HEK293T (cell line): Measurements from ENCODE around the gene MRPL43.
A peak's percentile ranks its signal among the peaks of the same experiment; 100 is the strongest.

ENCODE experiments used
- CTCF ChIA-PET: fragments of 350-600 bp; formaldehyde crosslinking; extraction: SDS; loops from one replicate; lab custom pipeline; 2021; ENCODE audit warnings: antibody characterized with exemption, inconsistent platforms; lab: Yijun Ruan, JAX
- POLR2A ChIA-PET: fragments of 350-600 bp; formaldehyde crosslinking; extraction: SDS; loops from one replicate; lab custom pipeline; 2020; ENCODE audit warnings: antibody characterized with exemption, inconsistent platforms; lab: Yijun Ruan, JAX
- DNase-seq: peaks from one replicate; pipeline ENCODE4 v3.0.0; 2012; ENCODE audit warnings: mixed read lengths; ENCODE audit errors: extremely low spot score
- ARNT ChIP-seq: fragments of 450-650 bp; IDR thresholded peaks from 2 replicates; pipeline ENCODE4 v1.6.1; 2017; ENCODE audit warnings: mild to moderate bottlenecking
- BHLHE40 ChIP-seq: fragments of 450-650 bp; IDR thresholded peaks from 2 replicates; pipeline ENCODE4 v1.6.1; 2016; ENCODE audit warnings: mild to moderate bottlenecking, moderate library complexity, borderline replicate concordance
- CTBP1 ChIP-seq: fragments of 450-650 bp; IDR thresholded peaks from 2 replicates; pipeline ENCODE4 v1.6.1; 2016; ENCODE audit warnings: borderline replicate concordance
- ELF4 ChIP-seq: fragments of 450-650 bp; IDR thresholded peaks from 2 replicates; pipeline ENCODE4 v1.6.1; 2017; ENCODE audit warnings: antibody characterized with exemption
- FOXA1 ChIP-seq: fragments of 450-650 bp; IDR thresholded peaks from 2 replicates; pipeline ENCODE4 v1.6.1; 2016; ENCODE audit warnings: mild to moderate bottlenecking
- FOXK2 ChIP-seq: fragments of 450-650 bp; IDR thresholded peaks from 2 replicates; pipeline ENCODE4 v1.6.1; 2016; ENCODE audit warnings: mild to moderate bottlenecking
- FOXM1 ChIP-seq: fragments of 450-650 bp; IDR thresholded peaks from 2 replicates; pipeline ENCODE4 v1.6.1; 2017; ENCODE audit warnings: mild to moderate bottlenecking, borderline replicate concordance
- HDGF ChIP-seq: fragments of 450-650 bp; IDR thresholded peaks from 2 replicates; pipeline ENCODE4 v1.6.1; 2017; ENCODE audit warnings: antibody characterized with exemption, borderline replicate concordance
- L3MBTL2 ChIP-seq: fragments of 450-650 bp; conservative IDR thresholded peaks from 2 replicates; pipeline ENCODE4 v1.6.1; 2016; ENCODE audit warnings: mild to moderate bottlenecking
- LEF1 ChIP-seq: fragments of 450-650 bp; IDR thresholded peaks from 2 replicates; pipeline ENCODE4 v1.6.1; 2017; ENCODE audit warnings: mild to moderate bottlenecking, borderline replicate concordance
- NFRKB ChIP-seq: fragments of 450-650 bp; IDR thresholded peaks from 2 replicates; pipeline ENCODE4 v1.6.1; 2016; ENCODE audit warnings: mild to moderate bottlenecking, moderate library complexity
- SP1 ChIP-seq: fragments of 450-650 bp; IDR thresholded peaks from 2 replicates; pipeline ENCODE4 v1.6.1; 2017
- SUZ12 ChIP-seq: fragments of 450-650 bp; IDR thresholded peaks from 2 replicates; pipeline ENCODE4 v1.6.1; 2016; ENCODE audit warnings: mild to moderate bottlenecking
- TARDBP ChIP-seq: fragments of 450-650 bp; IDR thresholded peaks from 2 replicates; pipeline ENCODE4 v1.6.1; 2016
- ZNF384 ChIP-seq: fragments of 450-650 bp; IDR thresholded peaks from 2 replicates; pipeline ENCODE4 v1.6.1; 2016
- TF ChIP-seq, protein P1 (sequence below): fragments of 450-650 bp; IDR thresholded peaks from 2 replicates; pipeline ENCODE4 v1.6.1; 2016

The MRPL43 gene

DNA sequence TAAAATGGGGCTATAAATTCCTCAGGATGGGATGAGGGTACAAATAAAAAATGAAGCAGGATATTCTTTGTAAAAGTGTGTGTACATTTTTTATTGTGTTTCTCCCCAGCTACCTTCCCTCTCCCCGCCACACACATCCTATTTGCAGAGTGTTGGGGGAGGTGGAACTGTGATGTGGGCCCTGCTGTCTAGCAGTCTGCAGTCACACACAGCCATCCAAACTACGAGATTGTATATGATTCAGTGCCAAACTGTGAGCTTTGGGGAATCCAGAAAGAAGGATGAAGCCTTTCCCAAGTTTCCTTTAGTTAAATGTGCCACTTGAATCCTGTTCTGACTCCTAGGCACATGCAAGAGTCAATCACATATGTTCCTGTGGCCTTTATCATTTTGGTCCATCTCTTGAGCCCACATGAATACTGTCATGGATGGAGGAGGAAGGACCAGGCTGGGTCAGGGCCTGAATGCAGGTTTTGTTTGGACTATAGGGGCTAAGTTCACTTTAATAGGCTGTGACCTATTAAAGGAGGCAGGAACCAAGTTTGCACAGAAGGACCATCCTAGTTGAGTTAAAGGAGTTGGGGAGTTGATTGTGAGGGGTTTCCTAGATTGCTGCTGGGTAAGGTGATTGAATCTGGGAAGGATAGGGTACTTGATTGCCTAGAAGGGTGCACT lies 19.1 kb downstream of the MRPL43 start:
- DNase-seq, result no peak
- POLR2A ChIA-PET, result interaction anchor here (0.8 kb wide), 1 partner anchor 13 kb away, joined by 3 read pairs; no protein-coding TSS in a partner anchor
- no peak for TF ChIP-seq FOXM1
- no peak for TF ChIP-seq TARDBP
- no peak for TF ChIP-seq HDGF
- TF ChIP-seq, protein P1, sequence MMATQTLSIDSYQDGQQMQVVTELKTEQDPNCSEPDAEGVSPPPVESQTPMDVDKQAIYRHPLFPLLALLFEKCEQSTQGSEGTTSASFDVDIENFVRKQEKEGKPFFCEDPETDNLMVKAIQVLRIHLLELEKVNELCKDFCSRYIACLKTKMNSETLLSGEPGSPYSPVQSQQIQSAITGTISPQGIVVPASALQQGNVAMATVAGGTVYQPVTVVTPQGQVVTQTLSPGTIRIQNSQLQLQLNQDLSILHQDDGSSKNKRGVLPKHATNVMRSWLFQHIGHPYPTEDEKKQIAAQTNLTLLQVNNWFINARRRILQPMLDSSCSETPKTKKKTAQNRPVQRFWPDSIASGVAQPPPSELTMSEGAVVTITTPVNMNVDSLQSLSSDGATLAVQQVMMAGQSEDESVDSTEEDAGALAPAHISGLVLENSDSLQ, result no peak
- TF ChIP-seq FOXA1, result no peak
- no peak for TF ChIP-seq FOXK2
- TF ChIP-seq ELF4, result no peak
- no peak for TF ChIP-seq CTBP1
- TF ChIP-seq ARNT, result no peak
- no peak for TF ChIP-seq BHLHE40
- no peak for TF ChIP-seq LEF1
- no peak for TF ChIP-seq NFRKB
- TF ChIP-seq SP1, result no peak
- TF ChIP-seq ZNF384, result no peak
- no peak for TF ChIP-seq L3MBTL2
- TF ChIP-seq SUZ12, result no peak
- CTCF ChIA-PET, result interaction anchor here (0.6 to 1.1 kb wide), 7 partner anchors 9 to 54 kb away, joined by 3 to 9 read pairs (median 4); no protein-coding TSS in a partner anchor

DNA sequence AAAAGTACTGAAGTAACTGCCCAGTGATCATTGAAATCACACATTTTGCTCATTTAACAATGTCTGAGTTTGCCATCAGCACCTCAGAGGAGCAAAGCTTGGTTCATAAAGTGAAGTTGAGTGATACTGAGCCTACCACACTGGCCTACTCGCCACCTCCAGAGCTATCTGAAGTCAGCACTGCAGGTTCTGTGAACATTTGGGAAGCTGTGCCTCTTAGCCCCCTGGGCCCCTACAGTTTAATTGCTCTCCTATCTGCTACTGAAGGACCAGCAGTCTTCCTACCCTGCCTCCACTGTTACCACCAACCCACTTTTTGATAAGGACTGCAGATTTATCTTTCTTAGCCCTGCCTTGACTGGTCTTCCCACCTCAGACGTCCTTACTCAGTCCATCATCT lies 20.0 kb downstream of the MRPL43 start:
- ChIA-PET CTCF (interaction anchor here (0.9 kb wide), 2 partner anchors 40 to 53 kb away, joined by 4 read pairs; no protein-coding TSS in a partner anchor), POLR2A (interaction anchor here (2.0 kb wide), 1 partner anchor 54 kb away, joined by 5 read pairs; no protein-coding TSS in a partner anchor)
- no peak for DNase-seq
- TF ChIP-seq SUZ12 (no peak), LEF1 (no peak), SP1 (no peak), FOXK2 (no peak)

DNA sequence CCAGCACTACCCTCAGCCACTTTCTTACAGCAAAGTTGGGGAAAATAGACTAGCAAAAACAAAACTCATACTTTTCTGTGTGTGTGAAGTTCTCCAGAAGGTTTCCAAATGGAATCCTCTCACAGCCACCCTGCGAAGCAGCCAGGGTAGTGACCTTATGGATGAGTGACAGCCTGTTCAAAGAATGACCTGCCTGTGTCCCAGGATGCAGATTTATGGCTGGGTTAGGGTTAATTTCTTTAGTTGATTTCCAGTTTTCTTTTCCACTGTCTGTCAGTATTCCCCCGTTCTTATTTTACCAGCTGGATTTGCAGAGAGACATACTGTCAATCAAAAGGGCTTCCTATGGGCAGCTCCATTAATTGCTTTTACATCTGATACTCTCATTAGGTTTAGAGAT lies 20.4 kb downstream of the MRPL43 start:
- no peak for TF ChIP-seq FOXK2
- TF ChIP-seq, protein P1, result peak; percentile 79
- no peak for TF ChIP-seq SP1
- no peak for TF ChIP-seq BHLHE40
- ChIA-PET POLR2A (interaction anchor here (1.2 to 2.0 kb wide), 2 partner anchors 20 to 53 kb away, joined by 4 to 5 read pairs; partner anchors contain the start of genes MRPL43 and TWNK), CTCF (no interaction called here)
- no peak for DNase-seq

DNA sequence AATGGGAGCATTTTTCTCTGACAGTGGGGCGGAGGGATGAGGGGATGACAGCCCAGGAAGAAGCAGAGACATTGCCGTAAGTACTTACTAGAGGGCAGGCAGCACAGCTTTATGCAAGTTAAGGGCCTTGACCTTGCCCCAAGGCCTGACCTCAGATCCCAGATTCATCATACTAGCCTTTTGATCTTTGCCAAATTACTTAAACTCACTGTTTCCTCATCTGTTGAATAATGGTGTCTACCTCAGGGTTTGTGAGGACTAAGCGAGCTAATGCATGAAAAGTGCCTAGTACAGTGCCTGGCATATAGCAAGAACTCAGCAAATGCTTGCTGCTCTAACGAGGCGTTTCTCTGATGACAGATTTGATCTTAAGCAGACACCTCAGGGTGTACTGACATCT lies 21.5 kb downstream of the MRPL43 start:
- TF ChIP-seq LEF1, result no peak
- TF ChIP-seq FOXK2, result no peak
- no peak for TF ChIP-seq CTBP1
- TF ChIP-seq HDGF, result no peak
- no peak for TF ChIP-seq L3MBTL2
- no peak for TF ChIP-seq FOXA1
- TF ChIP-seq ZNF384, result no peak
- ChIA-PET POLR2A (interaction anchor here (1.2 to 2.0 kb wide), 2 partner anchors 21 to 52 kb away, joined by 4 to 5 read pairs; partner anchors contain the start of genes MRPL43 and TWNK), CTCF (no interaction called here)
- DNase-seq, result no peak

DNA sequence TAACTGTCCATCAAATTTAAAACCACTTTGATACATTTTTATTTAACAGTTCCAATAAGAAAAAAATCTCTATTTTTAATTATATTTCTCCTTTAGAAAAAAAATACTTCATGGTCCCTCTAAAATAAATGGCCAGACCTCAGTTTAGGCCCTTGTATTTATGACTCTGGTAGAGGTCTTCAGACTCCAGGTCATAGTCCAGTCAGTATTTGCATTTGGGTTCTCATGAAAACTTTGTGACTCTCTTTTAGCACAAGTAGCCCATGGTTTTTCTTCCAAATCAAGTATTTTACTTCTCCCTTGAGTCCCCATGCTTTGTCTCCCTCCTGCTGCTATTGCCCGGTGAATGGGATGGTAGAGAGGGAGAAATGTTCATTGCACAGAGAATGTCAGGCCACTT lies 23.5 kb downstream of the MRPL43 start:
- POLR2A ChIA-PET, result no interaction called here

More for the DNA sequence above, 23.5 kb downstream of the MRPL43 start:
- DNase-seq, result no peak
- TF ChIP-seq TARDBP, result no peak
- TF ChIP-seq, protein P1, result no peak
- no peak for TF ChIP-seq CTBP1
- no peak for TF ChIP-seq FOXK2
- TF ChIP-seq BHLHE40, result no peak
- TF ChIP-seq SP1, result no peak
- TF ChIP-seq LEF1, result no peak
- TF ChIP-seq ELF4, result no peak
- no peak for TF ChIP-seq ZNF384
- TF ChIP-seq NFRKB, result no peak
- TF ChIP-seq ARNT, result no peak
- TF ChIP-seq HDGF, result no peak
- no peak for TF ChIP-seq SUZ12
- TF ChIP-seq FOXA1, result no peak
- no peak for TF ChIP-seq L3MBTL2
- TF ChIP-seq FOXM1, result no peak
- CTCF ChIA-PET, result no interaction called here
